ENCODE measurements around the gene KRTAP9-9.

GRCh38 chr17:41294016-41294415 is 38.8 kb downstream of the KRTAP9-9 start:
- TF ChIP-seq, protein P1, sequence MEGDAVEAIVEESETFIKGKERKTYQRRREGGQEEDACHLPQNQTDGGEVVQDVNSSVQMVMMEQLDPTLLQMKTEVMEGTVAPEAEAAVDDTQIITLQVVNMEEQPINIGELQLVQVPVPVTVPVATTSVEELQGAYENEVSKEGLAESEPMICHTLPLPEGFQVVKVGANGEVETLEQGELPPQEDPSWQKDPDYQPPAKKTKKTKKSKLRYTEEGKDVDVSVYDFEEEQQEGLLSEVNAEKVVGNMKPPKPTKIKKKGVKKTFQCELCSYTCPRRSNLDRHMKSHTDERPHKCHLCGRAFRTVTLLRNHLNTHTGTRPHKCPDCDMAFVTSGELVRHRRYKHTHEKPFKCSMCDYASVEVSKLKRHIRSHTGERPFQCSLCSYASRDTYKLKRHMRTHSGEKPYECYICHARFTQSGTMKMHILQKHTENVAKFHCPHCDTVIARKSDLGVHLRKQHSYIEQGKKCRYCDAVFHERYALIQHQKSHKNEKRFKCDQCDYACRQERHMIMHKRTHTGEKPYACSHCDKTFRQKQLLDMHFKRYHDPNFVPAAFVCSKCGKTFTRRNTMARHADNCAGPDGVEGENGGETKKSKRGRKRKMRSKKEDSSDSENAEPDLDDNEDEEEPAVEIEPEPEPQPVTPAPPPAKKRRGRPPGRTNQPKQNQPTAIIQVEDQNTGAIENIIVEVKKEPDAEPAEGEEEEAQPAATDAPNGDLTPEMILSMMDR (IDR thresholded peaks at IDR 0.05), result no peak
- TF ChIP-seq POLR2A (IDR thresholded peaks at IDR 0.05), result no peak

Data from tibial nerve (tissue), 3 donors.